Stimulated activated CD4-positive, alpha-beta T cell treated with anti-CD3 and anti-CD28 coated beads, Interleukin-4, amount 100 ng/mL, for 24 hours (primary cell): Measurements from ENCODE around the gene SQSTM1.
A peak's percentile ranks its signal among the peaks of the same experiment; 100 is the strongest.
"Not testable (repeated sequence)": the region's sequence is repeated elsewhere in the genome, so short reads cannot be mapped to it uniquely, and the experiment has no call there.

Source experiments
- DNase-seq: peaks from one replicate; pipeline ENCODE4 v3.0.0-alpha.2; 2020

Gene SQSTM1

GRCh38 chr5:179860301-179860700 is 39.6 kb downstream of the SQSTM1 start:
- DNase-seq: no peak

DNA sequence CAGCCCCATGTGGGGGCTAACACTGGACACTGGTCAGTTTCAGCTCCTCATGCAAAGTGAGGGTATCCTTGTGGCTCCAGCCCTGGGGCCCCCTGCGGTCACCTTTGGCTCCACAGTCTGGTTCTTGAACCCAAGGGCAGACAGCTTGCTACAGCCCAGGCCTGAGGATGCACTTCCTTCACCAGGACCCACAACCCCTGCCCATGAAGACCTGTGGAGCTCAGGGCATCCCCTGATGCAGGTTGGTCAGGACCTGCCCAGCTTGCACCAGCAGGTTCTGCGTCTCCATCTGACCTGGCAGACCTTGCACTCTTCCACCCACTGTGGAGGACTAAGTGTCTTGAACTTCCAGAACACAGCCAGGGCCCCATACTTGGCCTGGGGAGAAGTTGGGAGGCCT is 41.6 kb downstream of the SQSTM1 start:
- DNase-seq: no peak

DNA sequence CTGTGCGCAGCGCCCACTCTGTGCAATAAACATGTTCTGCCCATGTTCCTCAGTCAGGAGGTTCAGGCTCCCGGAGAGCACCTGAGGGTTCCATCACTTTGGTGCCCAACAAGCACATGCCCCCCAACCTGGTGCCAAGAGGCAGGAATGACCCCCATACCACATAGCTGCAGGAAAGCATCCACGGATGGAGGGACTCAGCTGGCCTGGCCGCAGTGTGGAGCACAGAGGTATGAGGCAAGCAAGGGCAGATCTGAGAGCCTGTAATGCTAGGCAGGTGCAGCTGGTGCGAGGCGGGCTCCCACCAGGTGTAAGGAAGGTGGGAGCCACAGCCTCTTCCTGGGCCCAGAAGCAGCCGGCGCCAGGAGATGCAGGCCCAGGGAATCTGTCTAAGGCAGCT is 42.2 kb downstream of the SQSTM1 start:
- DNase-seq: no peak

GRCh38 chr5:179863449-179864085 is 42.9 kb downstream of the SQSTM1 start:
- no peak for DNase-seq

GRCh38 chr5:179864686-179865085 is 44.0 kb downstream of the SQSTM1 start:
- DNase-seq: no peak

DNA sequence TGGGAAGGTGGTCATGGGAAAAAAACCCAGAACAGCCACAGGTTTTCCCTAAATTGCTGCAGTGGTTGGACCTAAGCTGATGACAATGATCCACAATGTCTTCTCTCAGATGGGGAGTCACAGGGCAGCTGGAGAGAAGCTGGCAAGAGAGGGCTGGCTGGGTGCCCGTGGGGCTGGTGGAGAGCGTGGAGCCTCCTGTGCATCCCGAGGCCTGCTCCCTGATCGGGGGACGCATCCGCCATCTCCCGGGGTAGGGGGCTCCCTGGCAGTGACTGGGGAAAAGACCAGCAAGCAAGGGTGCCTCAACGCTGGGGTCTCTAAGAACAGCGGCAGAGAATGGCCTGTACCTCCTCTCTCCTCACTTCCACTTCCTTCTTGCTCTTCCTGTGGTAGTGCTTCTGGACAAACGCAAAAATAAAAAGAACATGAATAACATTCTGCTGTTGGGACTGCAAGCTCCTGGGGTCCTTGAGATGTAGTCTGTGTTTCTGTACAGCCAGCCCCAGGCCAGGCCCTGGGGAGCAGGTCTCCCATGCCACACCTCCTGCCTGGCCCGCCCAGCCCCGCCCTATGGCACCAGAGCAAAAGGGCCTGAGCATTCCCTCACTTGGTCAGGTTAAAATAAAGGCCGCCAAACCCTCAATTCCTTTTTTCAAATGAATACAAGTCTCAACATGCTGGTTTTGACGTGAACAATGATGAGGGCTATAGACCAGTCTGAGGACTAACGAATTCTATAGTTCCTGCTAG is 45.0 kb downstream of the SQSTM1 start:
- DNase-seq: no peak

GRCh38 chr5:179866241-179867078 is 45.8 kb downstream of the SQSTM1 start:
- peak; percentile 38 for DNase-seq

- DNase-seq: no peak
Measured at GRCh38 chr5:179867079-179867465, 46.4 kb downstream of the SQSTM1 start.

DNA sequence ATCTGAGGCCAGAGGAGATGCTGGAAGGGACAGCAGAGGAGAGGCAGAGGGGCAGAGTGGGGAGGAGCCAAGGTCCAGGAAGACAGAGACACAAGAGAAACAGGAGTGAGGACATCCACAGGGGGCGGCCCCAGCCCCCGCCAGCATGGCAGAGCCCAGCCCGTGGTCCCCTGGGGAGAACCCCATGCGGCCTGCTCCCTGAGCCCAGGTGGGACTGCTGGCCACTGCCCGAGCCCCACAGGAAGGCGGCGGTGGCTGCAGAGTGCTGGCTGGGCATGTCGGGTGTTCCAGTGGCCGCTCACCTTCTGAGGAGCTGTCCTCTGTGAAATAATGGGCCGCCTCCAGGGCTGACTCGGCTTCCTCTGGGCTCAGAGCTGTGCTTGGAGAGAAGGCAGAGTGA is 46.8 kb downstream of the SQSTM1 start:
- no peak for DNase-seq

DNA sequence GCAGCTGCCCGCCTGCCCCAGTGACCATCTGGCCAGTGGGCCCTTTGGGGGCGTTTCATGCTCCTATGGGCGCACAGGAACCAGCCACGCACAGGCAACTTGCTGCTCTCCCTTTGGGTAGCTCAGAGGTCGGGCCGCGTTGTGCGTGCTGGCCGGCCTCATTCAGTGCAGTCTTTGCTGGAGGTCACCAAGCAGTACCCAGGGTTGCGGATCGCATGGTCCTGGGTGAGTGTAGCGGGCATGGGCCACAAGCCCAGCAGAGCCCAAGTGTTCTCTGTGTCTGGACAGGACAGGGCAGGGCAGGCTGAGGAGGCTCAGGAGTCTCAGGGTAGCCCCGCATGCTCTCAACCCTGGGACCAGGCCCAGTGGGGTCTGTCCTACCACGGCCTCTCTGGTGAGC is 47.8 kb downstream of the SQSTM1 start:
- no peak for DNase-seq

DNA sequence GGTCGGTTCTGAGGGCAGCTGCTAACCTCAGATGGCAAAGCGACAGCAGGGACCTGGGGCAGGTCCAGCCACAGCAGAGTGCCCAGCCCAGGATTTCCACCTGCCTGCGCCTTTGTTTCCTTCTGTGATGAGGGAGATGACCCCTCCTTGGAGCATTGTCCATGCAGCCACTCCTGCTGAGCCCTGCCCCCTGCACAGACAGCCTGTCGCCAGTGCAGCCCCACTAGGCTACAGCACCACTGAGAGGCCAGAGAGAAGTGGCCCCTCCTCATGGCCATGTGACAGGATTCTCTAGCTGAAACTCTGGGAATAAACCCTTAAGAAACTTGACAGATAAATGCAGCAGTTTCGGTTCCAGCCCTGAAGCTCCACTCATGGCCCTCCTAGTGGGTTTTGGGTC is 48.4 kb downstream of the SQSTM1 start:
- no peak for DNase-seq

DNA sequence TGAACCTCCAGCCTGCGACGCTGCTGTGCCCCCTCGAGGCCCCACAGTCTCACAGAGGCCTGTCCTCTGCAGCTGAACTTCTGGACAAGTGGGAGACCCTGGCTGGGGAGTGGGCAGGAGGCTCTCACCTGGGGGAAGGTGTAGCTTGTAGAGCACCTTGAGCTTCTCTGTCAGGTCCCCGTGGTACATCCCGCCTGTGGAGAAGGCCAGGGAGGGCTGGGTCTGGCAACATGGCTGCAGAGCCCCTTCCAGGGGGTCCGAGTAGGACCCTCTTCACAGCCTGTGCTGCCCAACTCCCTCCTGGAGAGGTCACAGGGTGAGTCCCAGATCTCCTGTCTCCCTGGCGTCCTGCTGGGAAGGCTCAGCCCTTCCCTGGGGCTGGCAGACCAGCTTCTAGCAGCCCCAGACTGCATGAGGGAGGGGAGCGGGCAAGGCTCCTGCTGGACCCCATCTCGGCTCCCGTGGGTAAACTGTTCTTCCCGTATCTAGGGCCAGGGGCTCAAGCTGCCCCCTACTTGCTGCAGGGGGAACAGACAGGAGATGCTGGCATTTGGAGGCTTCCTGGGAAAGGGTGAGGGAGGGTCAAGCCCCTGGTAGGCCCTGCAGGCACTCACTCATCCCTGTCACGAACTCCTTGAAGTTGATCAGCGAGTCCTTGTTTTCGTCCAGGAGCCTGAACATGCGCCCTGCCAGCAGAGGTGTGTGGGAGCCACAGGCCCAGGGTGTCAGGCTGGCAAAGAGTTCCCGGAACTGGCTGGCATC is 49.1 kb downstream of the SQSTM1 start:
- no peak for DNase-seq

- DNase-seq: no peak
Measured at GRCh38 chr5:179870403-179870903, 49.7 kb downstream of the SQSTM1 start.

- no peak for DNase-seq
Measured at GRCh38 chr5:179870952-179871351, 50.2 kb downstream of the SQSTM1 start.

GRCh38 chr5:179871533-179871932 is 50.8 kb downstream of the SQSTM1 start:
- DNase-seq: not testable (repeated sequence)

DNA sequence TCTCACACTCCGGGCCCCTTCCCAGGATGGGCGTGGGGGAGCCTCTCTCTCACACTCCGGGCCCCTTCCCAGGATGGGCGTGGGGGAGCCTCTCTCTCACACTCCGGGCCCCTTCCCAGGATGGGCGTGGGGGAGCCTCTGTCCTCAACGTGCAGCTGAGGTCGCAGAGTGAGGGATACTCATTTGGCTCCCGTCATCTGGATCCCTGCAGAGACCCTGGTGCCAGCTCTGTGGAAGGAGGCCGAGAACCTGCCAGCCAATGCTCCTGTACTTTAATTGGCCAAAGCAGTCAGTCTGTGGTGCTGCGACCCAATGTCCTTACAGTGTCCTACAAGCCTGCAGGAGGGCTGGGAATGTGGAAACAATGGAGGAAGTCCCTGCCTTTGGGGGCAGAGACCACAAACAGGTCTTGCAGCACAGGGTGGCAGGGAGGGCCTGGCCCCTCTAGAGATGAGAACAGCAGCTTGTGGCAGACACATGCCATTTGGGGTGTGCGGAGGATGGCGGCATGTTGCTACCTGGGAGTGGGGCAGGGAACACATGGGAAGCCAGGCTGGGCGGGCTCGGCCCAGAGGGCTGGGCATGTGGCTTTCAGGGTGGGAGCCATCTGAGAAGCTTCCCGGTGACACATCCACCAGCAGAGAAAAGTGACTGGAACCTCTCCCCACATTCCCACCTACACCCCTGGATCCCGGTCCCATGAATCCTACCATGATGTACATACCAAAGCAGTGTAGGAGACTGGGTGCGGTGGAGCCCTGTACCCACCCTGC is 51.5 kb downstream of the SQSTM1 start:
- no peak for DNase-seq

GRCh38 chr5:179872828-179873575 is 52.3 kb downstream of the SQSTM1 start:
- no peak for DNase-seq

DNA sequence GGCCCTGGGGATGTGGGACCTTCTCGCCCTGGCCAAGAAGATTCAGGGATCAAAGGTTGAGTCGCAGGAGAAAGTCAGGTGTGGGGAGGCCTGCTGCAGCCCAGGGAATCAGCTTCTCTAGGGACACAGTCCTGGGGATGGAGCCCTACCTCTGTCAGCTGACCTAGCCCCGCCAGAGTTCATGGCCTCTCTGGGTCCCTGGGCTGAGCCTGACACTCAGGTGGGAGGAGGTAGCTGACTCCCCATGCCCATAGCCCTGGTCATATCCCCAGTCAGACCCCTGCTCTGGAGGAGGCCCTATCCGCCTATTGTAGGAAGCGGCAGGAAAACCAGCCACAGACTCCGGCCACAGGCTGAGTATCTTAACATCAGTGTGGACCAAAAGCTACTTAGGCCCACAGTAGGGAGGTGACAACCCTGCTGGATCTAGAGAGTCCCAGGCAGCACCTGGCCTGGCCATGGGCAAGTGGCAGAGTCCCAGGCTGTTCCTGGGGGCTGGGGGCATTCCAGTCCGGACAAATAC is 52.9 kb downstream of the SQSTM1 start:
- DNase-seq: no peak

DNA sequence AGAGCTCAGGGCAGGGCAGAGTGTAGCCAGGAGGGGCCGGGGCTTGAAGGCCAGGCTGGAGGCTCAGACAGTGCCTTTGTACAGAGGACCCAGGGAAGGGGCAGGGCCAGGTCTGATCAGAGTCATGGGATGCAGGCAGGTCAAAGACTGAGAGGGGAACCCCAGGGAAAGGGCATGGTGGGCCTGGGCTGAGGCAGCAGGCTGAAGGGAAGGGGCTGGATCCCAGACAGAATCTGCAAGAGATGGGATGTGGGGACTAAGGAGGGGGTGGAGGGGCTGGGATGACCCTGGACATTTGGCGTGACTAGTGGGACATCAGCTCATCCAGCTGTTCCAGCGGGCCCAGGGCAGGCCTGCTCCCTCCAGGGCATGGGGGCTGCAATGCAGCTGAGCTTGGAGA is 53.4 kb downstream of the SQSTM1 start:
- DNase-seq: no peak

- DNase-seq: no peak
Measured at GRCh38 chr5:179874536-179875292, 54.0 kb downstream of the SQSTM1 start.
